B cell (primary cell): ENCODE results near the gene MAP4K2.

Experiments used
- EZH2 ChIP-seq: IDR thresholded peaks from 2 replicates; pipeline ENCODE4 v1.6.1; 2012; ENCODE audit warnings: borderline replicate concordance, low read depth, mild to moderate bottlenecking, moderate library complexity, low read length; ENCODE audit not compliant: insufficient read depth, poor library complexity, severe bottlenecking
- TF ChIP-seq, protein P1 (sequence below): fragments of 200-600 bp; IDR thresholded peaks from one replicate; pipeline ENCODE4 v1.8.0; 2022; ENCODE audit warnings: antibody characterized with exemption, mild to moderate bottlenecking

- TF ChIP-seq, protein P1, sequence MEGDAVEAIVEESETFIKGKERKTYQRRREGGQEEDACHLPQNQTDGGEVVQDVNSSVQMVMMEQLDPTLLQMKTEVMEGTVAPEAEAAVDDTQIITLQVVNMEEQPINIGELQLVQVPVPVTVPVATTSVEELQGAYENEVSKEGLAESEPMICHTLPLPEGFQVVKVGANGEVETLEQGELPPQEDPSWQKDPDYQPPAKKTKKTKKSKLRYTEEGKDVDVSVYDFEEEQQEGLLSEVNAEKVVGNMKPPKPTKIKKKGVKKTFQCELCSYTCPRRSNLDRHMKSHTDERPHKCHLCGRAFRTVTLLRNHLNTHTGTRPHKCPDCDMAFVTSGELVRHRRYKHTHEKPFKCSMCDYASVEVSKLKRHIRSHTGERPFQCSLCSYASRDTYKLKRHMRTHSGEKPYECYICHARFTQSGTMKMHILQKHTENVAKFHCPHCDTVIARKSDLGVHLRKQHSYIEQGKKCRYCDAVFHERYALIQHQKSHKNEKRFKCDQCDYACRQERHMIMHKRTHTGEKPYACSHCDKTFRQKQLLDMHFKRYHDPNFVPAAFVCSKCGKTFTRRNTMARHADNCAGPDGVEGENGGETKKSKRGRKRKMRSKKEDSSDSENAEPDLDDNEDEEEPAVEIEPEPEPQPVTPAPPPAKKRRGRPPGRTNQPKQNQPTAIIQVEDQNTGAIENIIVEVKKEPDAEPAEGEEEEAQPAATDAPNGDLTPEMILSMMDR: no peak
- TF ChIP-seq EZH2: no peak
Observed at GRCh38 chr11:64776875-64777274, 26.1 kb downstream of the MAP4K2 start.
